ENCODE measurements around the gene ARHGEF11.

The ARHGEF11 gene

GRCh38 chr1:156973417-156973816, 72.1 kb downstream of the ARHGEF11 start:
- H3K4me3 ChIP-seq (ENCODE audit: low read depth, low read length): no peak overlapping the region
- TF ChIP-seq CTCF (IDR thresholded peaks at IDR 0.05; ENCODE audit: borderline replicate concordance, insufficient read depth, low read depth, low read length): no peak

GRCh38 chr1:156970017-156970416, 75.5 kb downstream of the ARHGEF11 start:
- no peak for TF ChIP-seq CTCF (IDR thresholded peaks at IDR 0.05; ENCODE audit: borderline replicate concordance, insufficient read depth, low read depth, low read length)
- H3K4me3 ChIP-seq (ENCODE audit: low read depth, low read length): no peak overlapping the region

- TF ChIP-seq CTCF (IDR thresholded peaks at IDR 0.05; ENCODE audit: borderline replicate concordance, insufficient read depth, low read depth, low read length): no peak
- no peak overlapping the region for H3K4me3 ChIP-seq (ENCODE audit: low read depth, low read length)
Observed at GRCh38 chr1:156969496-156969895, 76.0 kb downstream of the ARHGEF11 start.

- no peak for TF ChIP-seq CTCF (IDR thresholded peaks at IDR 0.05; ENCODE audit: borderline replicate concordance, insufficient read depth, low read depth, low read length)
- no peak overlapping the region for H3K4me3 ChIP-seq (ENCODE audit: low read depth, low read length)
Observed at GRCh38 chr1:156964441-156964840, 81.1 kb downstream of the ARHGEF11 start.

- TF ChIP-seq CTCF (IDR thresholded peaks at IDR 0.05; ENCODE audit: borderline replicate concordance, insufficient read depth, low read depth, low read length): no peak
- H3K4me3 ChIP-seq (ENCODE audit: low read depth, low read length): no peak overlapping the region
Observed at GRCh38 chr1:156963621-156964020, 81.9 kb downstream of the ARHGEF11 start.

- no peak overlapping the region for H3K4me3 ChIP-seq (ENCODE audit: low read depth, low read length)
- peak; percentile 52; the same call in 1 of the 2 replicates for TF ChIP-seq CTCF (IDR thresholded peaks at IDR 0.05; ENCODE audit: borderline replicate concordance, insufficient read depth, low read depth, low read length)
Observed at GRCh38 chr1:156961709-156962108, 83.8 kb downstream of the ARHGEF11 start.

- no peak for TF ChIP-seq CTCF (IDR thresholded peaks at IDR 0.05; ENCODE audit: borderline replicate concordance, insufficient read depth, low read depth, low read length)
- H3K4me3 ChIP-seq (ENCODE audit: low read depth, low read length): no peak overlapping the region
Observed at GRCh38 chr1:156959925-156960324, 85.6 kb downstream of the ARHGEF11 start.

Measured in GM12875 (cell line).